NCI-H345 (cell line): ENCODE measurements around the gene SLFN12L.
A peak's percentile ranks its signal among the peaks of the same experiment; 100 is the strongest.
"Not testable (repeated sequence)": the region's sequence is repeated elsewhere in the genome, so short reads cannot be mapped to it uniquely, and the experiment has no call there.

Experiments used
- DNase-seq: peaks from one replicate; lab custom pipeline; 2025; lab: John Stamatoyannopoulos, UW

Gene SLFN12L

GRCh38 chr17:35537601-35538141 is at the start of gene SLFN12L:
Gene SLFN12L (minus strand): TSS chr17:35537678. CDS start chr17:35522364, 15,314 bp downstream.
- DNase-seq = no peak

- no peak for DNase-seq
These were observed 49.1 kb upstream of the SLFN12L start for GRCh38 chr17:35586569-35587073.

GRCh38 chr17:35584061-35584460 is 46.6 kb upstream of the SLFN12L start:
- DNase-seq = no peak

- DNase-seq = no peak
These were observed 41.5 kb upstream of the SLFN12L start for GRCh38 chr17:35578929-35579432.

GRCh38 chr17:35578197-35578928 is 40.9 kb upstream of the SLFN12L start, which contains the start of gene PEX12:
Gene PEX12 (minus strand): TSS chr17:35578571. CDS start chr17:35578021, 550 bp downstream.
- DNase-seq = peak; percentile 89

- no peak for DNase-seq
These were observed 40.3 kb upstream of the SLFN12L start for GRCh38 chr17:35577830-35578196.

- DNase-seq = no peak
These were observed 38.3 kb upstream of the SLFN12L start for GRCh38 chr17:35575759-35576158.

- DNase-seq = no peak
These were observed 31.9 kb upstream of the SLFN12L start for GRCh38 chr17:35569405-35569804.

GRCh38 chr17:35568561-35568960 is 31.1 kb upstream of the SLFN12L start:
- no peak for DNase-seq

GRCh38 chr17:35566968-35567367 is 29.5 kb upstream of the SLFN12L start:
- DNase-seq = no peak

- DNase-seq = not testable (repeated sequence)
These were observed 25.7 kb upstream of the SLFN12L start for GRCh38 chr17:35563181-35563580.

- DNase-seq = no peak
These were observed 23.2 kb upstream of the SLFN12L start, which contains the start of gene SLFN14 for GRCh38 chr17:35560703-35561102. Gene SLFN14 (minus strand): TSS chr17:35560819. CDS start chr17:35558062, 2,757 bp downstream.

- no peak for DNase-seq
These were observed 22.2 kb upstream of the SLFN12L start for GRCh38 chr17:35559495-35560210.

GRCh38 chr17:35557353-35557752 is 19.9 kb upstream of the SLFN12L start:
- no peak for DNase-seq

- DNase-seq = no peak
These were observed 18.2 kb upstream of the SLFN12L start for GRCh38 chr17:35555691-35556090.

GRCh38 chr17:35554668-35555067 is 17.2 kb upstream of the SLFN12L start:
- no peak for DNase-seq

GRCh38 chr17:35553310-35553709 is 15.8 kb upstream of the SLFN12L start:
- DNase-seq = no peak

GRCh38 chr17:35548978-35549377 is 11.5 kb upstream of the SLFN12L start:
- no peak for DNase-seq

GRCh38 chr17:35548208-35548810 is 10.8 kb upstream of the SLFN12L start:
- DNase-seq = no peak

GRCh38 chr17:35546487-35546886 is 9.0 kb upstream of the SLFN12L start:
- DNase-seq = no peak

GRCh38 chr17:35545150-35545549 is 7.7 kb upstream of the SLFN12L start:
- DNase-seq = no peak

GRCh38 chr17:35543856-35544255 is 6.4 kb upstream of the SLFN12L start:
- DNase-seq = no peak
